Neural cell (in vitro differentiated cells): ENCODE measurements around the gene TMC7. TPM values are rescaled to one million over a fixed set of nuclear protein-coding genes. Genes with fewer than 3 reads are reported as not detected.

Source experiments
- H2AFZ ChIP-seq: fragments of 200-600, 300-800 bp; sonication (generic), shearing (Covaris generic); 2 replicates; pipeline ENCODE4 v1.6.0; 2014; ENCODE audit warnings: low read depth, mild to moderate bottlenecking, antibody characterized with exemption, low read length, moderate library complexity
- H3F3A ChIP-seq: fragments of 200-600 bp; shearing (Covaris generic); 2 replicates; pipeline ENCODE4 v1.6.1; 2016; ENCODE audit warnings: mild to moderate bottlenecking, moderate library complexity, mixed read lengths, antibody characterized with exemption, low read length; ENCODE audit not compliant: insufficient read depth, poor library complexity, severe bottlenecking
- H3K27ac ChIP-seq: fragments of 200-600, 300-800 bp; sonication (generic), shearing (Covaris generic); 2 replicates; pipeline ENCODE4 v1.5.1; 2014; ENCODE audit warnings: mild to moderate bottlenecking, low read length, moderate library complexity
- H3K27me3 ChIP-seq: fragments of 300-800, 200-600 bp; sonication (generic), shearing (Covaris generic); 2 replicates; pipeline ENCODE4 v1.6.0; 2014; ENCODE audit warnings: mild to moderate bottlenecking, low read depth, low read length, moderate library complexity; ENCODE audit not compliant: insufficient read depth
- H3K36me3 ChIP-seq: fragments of 300-800, 200-600 bp; sonication (generic), shearing (Covaris generic); 2 replicates; pipeline ENCODE4 v1.5.1; 2014; ENCODE audit warnings: mild to moderate bottlenecking, antibody characterized with exemption, low read length, moderate library complexity; ENCODE audit not compliant: insufficient read depth
- H3K4me2 ChIP-seq: fragments of 300-800, 200-600 bp; sonication (generic), shearing (Covaris generic); 2 replicates; pipeline ENCODE4 v1.6.0; 2014; ENCODE audit warnings: mild to moderate bottlenecking, low read length
- H3K4me3 ChIP-seq: fragments of 300-800, 200-600 bp; sonication (generic), shearing (Covaris generic); 2 replicates; pipeline ENCODE4 v1.5.1; 2014; ENCODE audit warnings: mild to moderate bottlenecking, low read length, moderate library complexity
- H3K79me2 ChIP-seq: fragments of 200-600 bp; shearing (Covaris generic); replicated peaks from 2 replicates; pipeline ENCODE4 v1.6.0; 2014; ENCODE audit warnings: mild to moderate bottlenecking, low read length, moderate library complexity; ENCODE audit not compliant: insufficient read depth
- H3K9ac ChIP-seq: fragments of 300-800, 200-600 bp; sonication (generic), shearing (Covaris generic); 2 replicates; pipeline ENCODE4 v1.6.1; 2016; ENCODE audit warnings: mild to moderate bottlenecking, low read length, mixed read lengths
- H3K9me2 ChIP-seq: fragments of 200-600 bp; shearing (Covaris generic); 2 replicates; pipeline ENCODE4 v1.6.1; 2016; ENCODE audit warnings: mild to moderate bottlenecking, low read length, mixed read lengths; ENCODE audit not compliant: insufficient read depth
- H3K9me3 ChIP-seq: fragments of 200-600, 300-800 bp; sonication (generic), shearing (Covaris generic); 2 replicates; pipeline ENCODE4 v1.6.1; 2016; ENCODE audit warnings: mild to moderate bottlenecking, mixed run types, low read length, moderate library complexity, mixed read lengths
- H4K20me1 ChIP-seq: fragments of 200-600 bp; shearing (Covaris generic); 2 replicates; pipeline ENCODE4 v1.6.1; 2016; ENCODE audit warnings: mild to moderate bottlenecking, mixed run types; ENCODE audit not compliant: insufficient read depth
- EP300 ChIP-seq: fragments of 450-650 bp; conservative IDR thresholded peaks from 2 replicates; pipeline ENCODE4 v1.6.1; 2014; ENCODE audit warnings: antibody characterized with exemption, mild to moderate bottlenecking, moderate library complexity; ENCODE audit not compliant: poor library complexity, severe bottlenecking
- EZH2 ChIP-seq: fragments of 200-600, 300-800 bp; shearing (Covaris generic), sonication (generic); IDR thresholded peaks from 2 replicates; pipeline ENCODE4 v1.6.1; 2014; ENCODE audit warnings: antibody characterized with exemption, low read length, borderline replicate concordance, mild to moderate bottlenecking; ENCODE audit not compliant: insufficient read depth, poor library complexity, severe bottlenecking
- MXI1 ChIP-seq: fragments of 450-650 bp; conservative IDR thresholded peaks from 2 replicates; pipeline ENCODE4 v1.6.1; 2014; ENCODE audit warnings: antibody characterized with exemption, mild to moderate bottlenecking; ENCODE audit not compliant: poor library complexity, severe bottlenecking
- POLR2AphosphoS5 ChIP-seq: IDR thresholded peaks from 2 replicates; pipeline ENCODE4 v1.6.1; 2012
- RAD21 ChIP-seq: fragments of 450-650 bp; conservative IDR thresholded peaks from 2 replicates; pipeline ENCODE4 v1.6.1; 2014; ENCODE audit warnings: antibody characterized with exemption, mild to moderate bottlenecking, moderate library complexity
- SMC3 ChIP-seq: fragments of 450-650 bp; conservative IDR thresholded peaks from 2 replicates; pipeline ENCODE4 v1.6.1; 2014; ENCODE audit warnings: antibody characterized with exemption, mild to moderate bottlenecking, moderate library complexity; ENCODE audit not compliant: poor library complexity
- TAF1 ChIP-seq: IDR thresholded peaks from 2 replicates; pipeline ENCODE4 v1.6.1; 2012; ENCODE audit warnings: low read depth
- polyA plus RNA-seq: library from polyadenylated mRNA; depleted of rRNA; stranded (reverse); fragments of >200 nt; gene quantifications from 2 replicates; pipeline ENCODE4 v1.2.3, GENCODE V29; 2014
- TF ChIP-seq, protein P1 (sequence below): fragments of 450-650 bp; IDR thresholded peaks from 2 replicates; pipeline ENCODE4 v1.5.1; 2014; ENCODE audit warnings: antibody characterized with exemption, mild to moderate bottlenecking, moderate library complexity; ENCODE audit not compliant: poor library complexity, severe bottlenecking
- TF ChIP-seq, protein P2 (sequence below): IDR thresholded peaks from 2 replicates; pipeline ENCODE4 v1.6.1; 2012; ENCODE audit warnings: borderline replicate concordance

The TMC7 gene
- polyA plus RNA-seq, 1 donor from 2014 or later = 3.5 TPM

DNA sequence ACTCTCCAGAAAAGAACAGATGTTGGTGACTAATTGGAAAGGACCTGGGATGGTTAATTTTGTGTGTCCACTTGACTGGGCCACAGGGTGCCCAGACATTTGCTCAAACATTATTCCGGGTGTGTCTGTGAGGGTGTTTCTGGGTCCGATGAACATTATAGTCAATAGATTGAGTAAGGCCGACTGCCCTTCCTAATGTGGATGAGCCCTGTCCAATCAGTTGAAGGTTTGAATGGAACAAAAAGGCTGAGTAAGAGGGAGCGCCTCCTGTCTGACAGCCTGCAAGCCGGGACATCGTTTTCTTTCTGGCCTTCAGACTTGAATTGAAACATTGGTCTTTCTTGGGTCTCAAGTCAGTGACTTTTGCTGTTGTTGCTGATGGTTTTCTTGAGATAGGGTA lies 107.2 kb downstream of the TMC7 start:
- Histone ChIP-seq H2AFZ (no peak overlapping the region), H3K9me2 (no peaks in the 10 kb centered on the region), H4K20me1 (no peaks in the 10 kb centered on the region)

GRCh38 chr16:19092653-19093410 lies 109.1 kb downstream of the TMC7 start:
- no peak overlapping the region for H3K4me3 ChIP-seq
- no peaks in the 10 kb centered on the region for H3F3A ChIP-seq
- TF ChIP-seq RAD21 (no peak), EP300 (no peak), SMC3 (no peak), EZH2 (no peak), MXI1 (no peak), TAF1 (no peak), POLR2AphosphoS5 (no peak)
- TF ChIP-seq, protein P1, sequence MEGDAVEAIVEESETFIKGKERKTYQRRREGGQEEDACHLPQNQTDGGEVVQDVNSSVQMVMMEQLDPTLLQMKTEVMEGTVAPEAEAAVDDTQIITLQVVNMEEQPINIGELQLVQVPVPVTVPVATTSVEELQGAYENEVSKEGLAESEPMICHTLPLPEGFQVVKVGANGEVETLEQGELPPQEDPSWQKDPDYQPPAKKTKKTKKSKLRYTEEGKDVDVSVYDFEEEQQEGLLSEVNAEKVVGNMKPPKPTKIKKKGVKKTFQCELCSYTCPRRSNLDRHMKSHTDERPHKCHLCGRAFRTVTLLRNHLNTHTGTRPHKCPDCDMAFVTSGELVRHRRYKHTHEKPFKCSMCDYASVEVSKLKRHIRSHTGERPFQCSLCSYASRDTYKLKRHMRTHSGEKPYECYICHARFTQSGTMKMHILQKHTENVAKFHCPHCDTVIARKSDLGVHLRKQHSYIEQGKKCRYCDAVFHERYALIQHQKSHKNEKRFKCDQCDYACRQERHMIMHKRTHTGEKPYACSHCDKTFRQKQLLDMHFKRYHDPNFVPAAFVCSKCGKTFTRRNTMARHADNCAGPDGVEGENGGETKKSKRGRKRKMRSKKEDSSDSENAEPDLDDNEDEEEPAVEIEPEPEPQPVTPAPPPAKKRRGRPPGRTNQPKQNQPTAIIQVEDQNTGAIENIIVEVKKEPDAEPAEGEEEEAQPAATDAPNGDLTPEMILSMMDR = no peak
- TF ChIP-seq, protein P2, sequence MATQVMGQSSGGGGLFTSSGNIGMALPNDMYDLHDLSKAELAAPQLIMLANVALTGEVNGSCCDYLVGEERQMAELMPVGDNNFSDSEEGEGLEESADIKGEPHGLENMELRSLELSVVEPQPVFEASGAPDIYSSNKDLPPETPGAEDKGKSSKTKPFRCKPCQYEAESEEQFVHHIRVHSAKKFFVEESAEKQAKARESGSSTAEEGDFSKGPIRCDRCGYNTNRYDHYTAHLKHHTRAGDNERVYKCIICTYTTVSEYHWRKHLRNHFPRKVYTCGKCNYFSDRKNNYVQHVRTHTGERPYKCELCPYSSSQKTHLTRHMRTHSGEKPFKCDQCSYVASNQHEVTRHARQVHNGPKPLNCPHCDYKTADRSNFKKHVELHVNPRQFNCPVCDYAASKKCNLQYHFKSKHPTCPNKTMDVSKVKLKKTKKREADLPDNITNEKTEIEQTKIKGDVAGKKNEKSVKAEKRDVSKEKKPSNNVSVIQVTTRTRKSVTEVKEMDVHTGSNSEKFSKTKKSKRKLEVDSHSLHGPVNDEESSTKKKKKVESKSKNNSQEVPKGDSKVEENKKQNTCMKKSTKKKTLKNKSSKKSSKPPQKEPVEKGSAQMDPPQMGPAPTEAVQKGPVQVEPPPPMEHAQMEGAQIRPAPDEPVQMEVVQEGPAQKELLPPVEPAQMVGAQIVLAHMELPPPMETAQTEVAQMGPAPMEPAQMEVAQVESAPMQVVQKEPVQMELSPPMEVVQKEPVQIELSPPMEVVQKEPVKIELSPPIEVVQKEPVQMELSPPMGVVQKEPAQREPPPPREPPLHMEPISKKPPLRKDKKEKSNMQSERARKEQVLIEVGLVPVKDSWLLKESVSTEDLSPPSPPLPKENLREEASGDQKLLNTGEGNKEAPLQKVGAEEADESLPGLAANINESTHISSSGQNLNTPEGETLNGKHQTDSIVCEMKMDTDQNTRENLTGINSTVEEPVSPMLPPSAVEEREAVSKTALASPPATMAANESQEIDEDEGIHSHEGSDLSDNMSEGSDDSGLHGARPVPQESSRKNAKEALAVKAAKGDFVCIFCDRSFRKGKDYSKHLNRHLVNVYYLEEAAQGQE = no peak
- H4K20me1 ChIP-seq = no peaks in the 10 kb centered on the region
- no peaks in the 10 kb centered on the region for H3K79me2 ChIP-seq
- no peak overlapping the region for H2AFZ ChIP-seq
- H3K9me2 ChIP-seq = no peaks in the 10 kb centered on the region
- no peaks in the 10 kb centered on the region for H3K27me3 ChIP-seq
- no peak overlapping the region for H3K9ac ChIP-seq
- H3K36me3 ChIP-seq = no peaks in the 10 kb centered on the region
- H3K4me2 ChIP-seq = no peak overlapping the region
- H3K9me3 ChIP-seq = no peaks in the 10 kb centered on the region
- H3K27ac ChIP-seq = no peak overlapping the region

More for the DNA sequence above, 107.2 kb downstream of the TMC7 start:
- no peak overlapping the region for H3K9ac ChIP-seq
- no peaks in the 10 kb centered on the region for H3K27me3 ChIP-seq
- no peak overlapping the region for H3K4me2 ChIP-seq
- no peaks in the 10 kb centered on the region for H3K79me2 ChIP-seq
- no peaks in the 10 kb centered on the region for H3K36me3 ChIP-seq
- no peaks in the 10 kb centered on the region for H3F3A ChIP-seq
- TF ChIP-seq EZH2 = no peak
- TF ChIP-seq RAD21 = no peak
- TF ChIP-seq, protein P1 = no peak
- TF ChIP-seq POLR2AphosphoS5 = no peak
- TF ChIP-seq TAF1 = no peak
- TF ChIP-seq SMC3 = no peak
- no peak for TF ChIP-seq EP300
- no peak for TF ChIP-seq MXI1
- no peak overlapping the region for H3K4me3 ChIP-seq
- no peak overlapping the region for H3K27ac ChIP-seq
- H3K9me3 ChIP-seq = no peaks in the 10 kb centered on the region
